K562 (cell line): ENCODE data around the gene IFI27L2.

ENCODE experiments used
- EZH2 ChIP-seq: IDR thresholded peaks from 2 replicates; pipeline ENCODE4 v1.6.1; 2012; ENCODE audit warnings: low read depth, mild to moderate bottlenecking, inconsistent platforms, low read length, borderline replicate concordance
- FOXM1 ChIP-seq, 2 experiments: fragments of 450-650 bp in 1 of 2; sonication (generic) in 1 of 2; formaldehyde crosslinking in 1 of 2; IDR thresholded peaks; 2 replicates each; pipeline versions ENCODE4 v1.6.1 to v1.9.0; 2017 to 2022; ENCODE audit warnings: low read depth in 2 of 2, mild to moderate bottlenecking in 2 of 2, missing genetic modification reagents in 1 of 2, moderate library complexity in 1 of 2
- HCFC1 ChIP-seq: IDR thresholded peaks from 2 replicates; pipeline ENCODE4 v1.6.1; 2012; ENCODE audit warnings: low read depth, low read length, improper control_type of control experiment
- HDAC2 ChIP-seq: fragments of 450-650 bp; IDR thresholded peaks from 2 replicates; pipeline ENCODE4 v1.6.1; 2016; ENCODE audit warnings: mild to moderate bottlenecking
- JUND ChIP-seq, 2 experiments: IDR thresholded peaks; 2 replicates in 1 of 2; 3 replicates in 1 of 2; pipeline ENCODE4 v1.6.1; 2011; ENCODE audit warnings: borderline replicate concordance in 2 of 2, low read depth in 2 of 2, low read length in 2 of 2, improper control_type of control experiment in 1 of 2, missing biosample characterization in 1 of 2, missing genetic modification characterization in 1 of 2, missing genetic modification reagents in 1 of 2
- MCM7 ChIP-seq, 2 experiments: fragments of 450-650 bp; IDR thresholded peaks; 2 replicates each; pipeline ENCODE4 v1.6.1; 2016 to 2018
- NR1H2 ChIP-seq: sonication (generic); formaldehyde crosslinking; IDR thresholded peaks from 2 replicates; pipeline ENCODE4 v1.4.0; 2020; ENCODE audit warnings: mild to moderate bottlenecking, missing genetic modification reagents

DNA sequence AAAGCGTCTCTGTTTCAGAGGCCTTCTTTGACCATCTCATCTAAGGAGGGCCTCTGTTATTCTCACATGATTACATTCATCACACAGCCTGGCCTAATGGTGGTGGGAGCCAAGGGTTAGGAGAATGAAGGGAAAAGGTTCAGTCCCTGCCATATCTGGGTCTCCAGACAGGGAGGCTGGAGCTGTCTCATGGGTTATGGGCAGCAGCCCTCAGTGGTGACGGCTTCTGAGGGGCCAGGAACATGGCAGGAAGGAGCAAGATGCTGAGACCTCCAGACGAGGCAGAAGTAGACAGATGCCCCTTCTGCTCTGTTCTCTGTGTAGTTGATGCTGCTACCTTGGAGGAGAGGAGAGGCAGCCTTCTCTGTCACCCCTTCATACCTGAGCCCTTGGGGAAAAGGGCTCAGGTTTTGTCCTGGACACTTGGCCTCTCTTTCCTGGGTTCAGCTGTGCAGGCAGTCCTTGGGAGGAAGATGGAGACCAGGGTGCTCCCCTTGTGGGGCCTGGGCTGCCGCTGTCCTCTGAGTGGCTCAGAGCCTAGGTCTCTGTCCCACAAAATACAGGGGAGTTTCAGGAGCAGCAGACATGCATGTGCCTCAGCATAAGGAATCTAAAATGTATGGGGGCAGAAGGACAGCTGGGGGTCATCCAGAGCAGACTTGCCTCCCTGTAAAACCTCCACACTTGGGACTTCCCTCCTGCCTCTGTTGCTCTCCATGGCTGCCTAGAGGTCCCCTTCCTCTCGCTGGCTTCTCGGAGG is 3.6 kb downstream of the IFI27L2 start:
- TF ChIP-seq MCM7 (IDR thresholded peaks at IDR 0.05) (no peak), EZH2 (no peak), JUND (IDR thresholded peaks at IDR 0.05; ENCODE audit: borderline replicate concordance, low read depth, low read length) (no peak), JUND (tag; IDR thresholded peaks at IDR 0.05; ENCODE audit: borderline replicate concordance, low read depth, low read length) (no peak), FOXM1 (IDR thresholded peaks at IDR 0.05; ENCODE audit: low read depth) (no peak), FOXM1 (CRISPR knock-in tag; IDR thresholded peaks at IDR 0.05; ENCODE audit: low read depth) (no peak), HDAC2 (no peak), NR1H2 (CRISPR knock-in tag) (no peak), HCFC1 (no peak)
